ENCODE measurements around the gene PDZK1IP1. TPM values are rescaled to one million over a fixed set of nuclear protein-coding genes. Genes with fewer than 3 reads are reported as not detected.
"Not testable (repeated sequence)": the region's sequence is repeated elsewhere in the genome, so short reads cannot be mapped to it uniquely, and the experiment has no call there.

PDZK1IP1 gene
- total RNA-seq, 1 donor from 2014 or later = 43.2 TPM

GRCh38 chr1:47209091-47209490 lies 19.3 kb upstream of the PDZK1IP1 start:
- no peak for DNase-seq (ENCODE audit: low read depth)
- no peak for TF ChIP-seq CTCF (conservative IDR thresholded peaks at IDR 0.05; ENCODE audit: low read depth, low read length)
- H3K4me3 ChIP-seq (ENCODE audit: low read depth, low read length) = no peak overlapping the region

DNA sequence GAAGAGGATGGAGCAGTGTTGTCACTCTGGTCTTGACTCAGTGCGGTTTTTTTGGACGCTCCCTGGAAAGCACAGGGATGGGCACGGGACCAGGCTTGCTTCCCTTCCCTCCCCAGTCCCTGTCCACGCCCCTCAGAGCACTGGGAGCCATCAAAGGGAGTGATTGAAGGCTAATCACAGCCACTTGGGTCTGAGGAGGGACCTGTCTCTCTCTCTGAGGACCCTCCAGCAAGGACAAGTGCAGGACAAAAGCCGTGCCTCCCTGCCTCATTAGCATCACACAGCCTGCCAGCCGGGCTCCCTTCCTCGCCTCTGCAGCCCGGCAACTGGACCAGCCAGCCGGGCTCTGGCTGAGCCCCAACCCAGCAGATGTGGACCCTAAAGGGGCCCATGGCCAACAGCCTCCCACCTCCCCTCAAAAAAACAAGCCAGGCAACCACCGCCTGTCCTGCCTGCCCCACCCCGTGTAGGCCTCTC lies 18.6 kb upstream of the PDZK1IP1 start:
- DNase-seq (ENCODE audit: low read depth) = no peak
- H3K4me3 ChIP-seq (ENCODE audit: low read depth, low read length) = no peak overlapping the region
- TF ChIP-seq CTCF (conservative IDR thresholded peaks at IDR 0.05; ENCODE audit: low read depth, low read length) = no peak

DNA sequence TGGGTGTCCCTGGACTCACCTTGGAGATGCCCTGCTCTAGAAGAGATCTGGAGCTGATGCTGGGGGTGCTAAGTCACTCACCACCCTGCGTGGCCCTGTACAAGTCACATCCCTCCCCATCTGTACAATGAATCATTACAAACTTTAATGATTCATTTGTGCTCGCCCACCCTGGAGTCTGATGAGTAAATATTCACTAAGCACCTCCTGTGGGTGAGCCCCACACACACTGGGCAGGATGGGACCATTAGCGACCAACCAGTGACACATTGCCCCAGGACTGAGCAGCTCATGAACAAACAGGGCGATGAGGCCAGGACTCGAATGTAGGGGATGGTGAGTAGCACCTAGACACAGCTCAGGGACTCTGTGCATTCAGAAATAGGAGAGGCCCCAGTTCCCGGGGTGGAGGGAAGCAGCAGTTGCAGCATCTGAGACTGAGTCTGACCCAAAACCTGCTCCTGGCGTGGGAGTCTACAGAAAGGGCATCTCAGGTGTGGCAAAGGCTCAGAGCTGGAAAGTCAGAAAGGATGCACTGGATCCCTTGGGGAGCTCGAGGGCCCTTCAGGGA lies 18.1 kb upstream of the PDZK1IP1 start:
- H3K4me3 ChIP-seq (ENCODE audit: low read depth, low read length) = no peak overlapping the region
- DNase-seq (ENCODE audit: low read depth) = no peak
- TF ChIP-seq CTCF (conservative IDR thresholded peaks at IDR 0.05; ENCODE audit: low read depth, low read length) = no peak

- TF ChIP-seq CTCF (conservative IDR thresholded peaks at IDR 0.05; ENCODE audit: low read depth, low read length) = no peak
- no peak for DNase-seq (ENCODE audit: low read depth)
- H3K4me3 ChIP-seq (ENCODE audit: low read depth, low read length) = no peak overlapping the region
Measured at GRCh38 chr1:47205918-47206317, 16.1 kb upstream of the PDZK1IP1 start.

DNA sequence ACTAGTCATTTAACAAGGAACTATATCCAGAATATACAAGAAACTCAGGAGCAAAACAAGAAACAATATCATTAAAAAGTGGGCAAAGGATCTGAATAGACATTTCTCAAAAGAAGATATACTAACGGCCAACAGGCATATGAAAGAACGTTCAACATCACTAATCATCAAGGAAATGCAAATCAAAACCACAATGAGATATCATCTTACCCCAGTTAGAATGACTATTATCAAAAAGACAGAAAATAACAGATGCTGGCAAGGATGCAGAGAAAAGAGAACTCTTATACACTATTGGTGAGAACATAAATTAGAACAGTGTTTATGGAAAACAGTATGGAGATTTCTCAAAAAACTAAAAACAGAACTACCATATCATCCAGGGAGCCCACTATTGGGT lies 13.7 kb upstream of the PDZK1IP1 start:
- not testable (repeated sequence) for H3K4me3 ChIP-seq (ENCODE audit: low read depth, low read length); DNase-seq (ENCODE audit: low read depth)

- DNase-seq (ENCODE audit: low read depth) = no peak
- no peak for TF ChIP-seq CTCF (conservative IDR thresholded peaks at IDR 0.05; ENCODE audit: low read depth, low read length)
- no peak overlapping the region for H3K4me3 ChIP-seq (ENCODE audit: low read depth, low read length)
Measured at GRCh38 chr1:47201179-47201578, 11.3 kb upstream of the PDZK1IP1 start.

- no peak for DNase-seq (ENCODE audit: low read depth)
- TF ChIP-seq CTCF (conservative IDR thresholded peaks at IDR 0.05; ENCODE audit: low read depth, low read length) = no peak
- no peak overlapping the region for H3K4me3 ChIP-seq (ENCODE audit: low read depth, low read length)
Measured at GRCh38 chr1:47198214-47198613, 8.4 kb upstream of the PDZK1IP1 start.

All from epithelial cell of proximal tubule (primary cell).